ENCODE measurements around the gene EIF3F. TPM values are rescaled to one million over a fixed set of nuclear protein-coding genes. Genes with fewer than 3 reads are reported as not detected.

The EIF3F gene
- total RNA-seq, 1 experiment from 2014 or later = 216 TPM

- DNase-seq (ENCODE audit: low read depth) = no peak
These were observed 51.8 kb downstream of the EIF3F start for GRCh38 chr11:8038811-8039529.

- DNase-seq (ENCODE audit: low read depth) = no peak
These were observed 52.6 kb downstream of the EIF3F start for GRCh38 chr11:8039530-8040260.

- no peak for DNase-seq (ENCODE audit: low read depth)
These were observed 53.3 kb downstream of the EIF3F start for GRCh38 chr11:8040261-8040920.

GRCh38 chr11:8040921-8041285 lies 53.8 kb downstream of the EIF3F start:
- DNase-seq (ENCODE audit: low read depth) = no peak

- DNase-seq (ENCODE audit: low read depth) = no peak
These were observed 54.4 kb downstream of the EIF3F start for GRCh38 chr11:8041576-8041975.

- DNase-seq (ENCODE audit: low read depth) = no peak
These were observed 56.6 kb downstream of the EIF3F start for GRCh38 chr11:8043756-8044155.

GRCh38 chr11:8045839-8046238 lies 58.7 kb downstream of the EIF3F start:
- no peak for DNase-seq (ENCODE audit: low read depth)

GRCh38 chr11:8047382-8047781 lies 60.2 kb downstream of the EIF3F start:
- DNase-seq (ENCODE audit: low read depth) = no peak

- DNase-seq (ENCODE audit: low read depth) = no peak
These were observed 61.9 kb downstream of the EIF3F start for GRCh38 chr11:8049084-8049483.

Other genes with a start within 250 kb of the EIF3F start
- gene OR5P2, start 190.4 kb upstream of the EIF3F start, total RNA-seq (2014; rRNA removed; shearing (Covaris generic)) = not detected in 2 replicates
- not detected in 2 replicates for gene OR5P3, start 156.5 kb upstream of the EIF3F start, total RNA-seq (2014; rRNA removed; shearing (Covaris generic))
- not detected in 2 replicates for gene OR10A6, start 56.1 kb upstream of the EIF3F start, total RNA-seq (2014; rRNA removed; shearing (Covaris generic))
- not detected in 2 replicates for gene OR10A3, start 45.6 kb upstream of the EIF3F start, total RNA-seq (2014; rRNA removed; shearing (Covaris generic))
- gene NLRP10, start 21.9 kb upstream of the EIF3F start, total RNA-seq (2014; rRNA removed; shearing (Covaris generic)) = not detected in 2 replicates
- under 0.01 and 0.10 TPM in 2 replicates for gene TUB, start 93.9 kb downstream of the EIF3F start, total RNA-seq (2014; rRNA removed; shearing (Covaris generic))
- not detected in 2 replicates for gene RIC3, start 181.7 kb downstream of the EIF3F start, total RNA-seq (2014; rRNA removed; shearing (Covaris generic))

Measured in RPMI7951 (cell line).